Neural progenitor cell (in vitro differentiated cells): ENCODE measurements around the gene EXOC4. TPM values are rescaled to one million over a fixed set of nuclear protein-coding genes. Genes with fewer than 3 reads are reported as not detected.

Experiments
- DNase-seq: peaks from one replicate; pipeline ENCODE4 v3.0.0-alpha.2; 2016; ENCODE audit warnings: low spot score
- H2AFZ ChIP-seq: fragments of 200-600 bp; sonication (generic); replicated peaks from 2 replicates; pipeline ENCODE4 v1.6.1; 2016; ENCODE audit warnings: antibody characterized with exemption
- H3F3A ChIP-seq: fragments of 200-600 bp; sonication (generic); 2 replicates; pipeline ENCODE4 v1.6.1; 2016; ENCODE audit warnings: antibody characterized with exemption, low read depth
- H3K27ac ChIP-seq: fragments of 200-600 bp; sonication (generic); 2 replicates; pipeline ENCODE4 v1.5.1; 2016; ENCODE audit warnings: mild to moderate bottlenecking
- H3K27me3 ChIP-seq: fragments of 200-600 bp; sonication (generic); 2 replicates; pipeline ENCODE4 v1.6.1; 2016; ENCODE audit warnings: mild to moderate bottlenecking, moderate library complexity
- H3K36me3 ChIP-seq: fragments of 200-600 bp; sonication (generic); 2 replicates; pipeline ENCODE4 v1.5.1; 2016
- H3K4me1 ChIP-seq: fragments of 200-600 bp; sonication (generic); 2 replicates; pipeline ENCODE4 v1.6.1; 2016; ENCODE audit warnings: mixed run types
- H3K4me2 ChIP-seq: fragments of 200-600 bp; sonication (generic); 2 replicates; pipeline ENCODE4 v1.6.1; 2016
- H3K4me3 ChIP-seq: fragments of 200-600 bp; sonication (generic); 2 replicates; pipeline ENCODE4 v1.5.1; 2016
- H3K79me2 ChIP-seq: fragments of 200-600 bp; sonication (generic); 2 replicates; pipeline ENCODE4 v1.6.1; 2016; ENCODE audit warnings: low read depth
- H3K9ac ChIP-seq: fragments of 200-600 bp; sonication (generic); 2 replicates; pipeline ENCODE4 v1.6.1; 2016
- H3K9me3 ChIP-seq: fragments of 200-600 bp; sonication (generic); 2 replicates; pipeline ENCODE4 v1.5.1; 2016; ENCODE audit warnings: low read depth
- H4K20me1 ChIP-seq: fragments of 200-600 bp; sonication (generic); 2 replicates; pipeline ENCODE4 v1.6.1; 2016; ENCODE audit warnings: low read depth
- H3K27ac Mint-ChIP-seq: 3 replicates; pipeline ENCODE4 v1.8.0; 2021; ENCODE audit warnings: mixed read lengths
- H3K27me3 Mint-ChIP-seq: 2 replicates; pipeline ENCODE4 v1.8.0; 2022; ENCODE audit warnings: low read depth, mild to moderate bottlenecking, inconsistent platforms, moderate library complexity, mixed read lengths; ENCODE audit not compliant: insufficient read depth
- H3K36me3 Mint-ChIP-seq: 3 replicates; pipeline ENCODE4 v1.8.0; 2021; ENCODE audit warnings: mixed read lengths
- H3K4me1 Mint-ChIP-seq: 3 replicates; pipeline ENCODE4 v1.8.0; 2021; ENCODE audit warnings: mixed read lengths
- H3K4me3 Mint-ChIP-seq: 3 replicates; pipeline ENCODE4 v1.8.0; 2021; ENCODE audit warnings: mild to moderate bottlenecking, moderate library complexity, mixed read lengths
- H3K9me3 Mint-ChIP-seq: 3 replicates; pipeline ENCODE4 v1.8.0; 2020; ENCODE audit warnings: mixed read lengths
- EZH2 ChIP-seq: fragments of 200-600 bp; sonication (generic); IDR thresholded peaks from 2 replicates; pipeline ENCODE4 v1.6.1; 2017; ENCODE audit warnings: antibody characterized with exemption, mild to moderate bottlenecking, moderate library complexity
- EZH2phosphoT487 ChIP-seq: fragments of 200-600 bp; sonication (generic); IDR thresholded peaks from 2 replicates; pipeline ENCODE4 v1.6.1; 2017; ENCODE audit warnings: antibody characterized with exemption
- total RNA-seq: library from RNA; depleted of rRNA; stranded (reverse); fragments of >200 nt; gene quantifications from 2 replicates; pipeline ENCODE4 v1.2.3, GENCODE V29; 2015; ENCODE audit warnings: low replicate concordance
- TF ChIP-seq, protein P1 (sequence below): fragments of 200-600 bp; sonication (generic); IDR thresholded peaks from 2 replicates; pipeline ENCODE4 v1.5.1; 2017; ENCODE audit warnings: antibody characterized with exemption, mild to moderate bottlenecking

The EXOC4 gene
- total RNA-seq, 1 donor from 2014 or later, result 129 TPM

DNA sequence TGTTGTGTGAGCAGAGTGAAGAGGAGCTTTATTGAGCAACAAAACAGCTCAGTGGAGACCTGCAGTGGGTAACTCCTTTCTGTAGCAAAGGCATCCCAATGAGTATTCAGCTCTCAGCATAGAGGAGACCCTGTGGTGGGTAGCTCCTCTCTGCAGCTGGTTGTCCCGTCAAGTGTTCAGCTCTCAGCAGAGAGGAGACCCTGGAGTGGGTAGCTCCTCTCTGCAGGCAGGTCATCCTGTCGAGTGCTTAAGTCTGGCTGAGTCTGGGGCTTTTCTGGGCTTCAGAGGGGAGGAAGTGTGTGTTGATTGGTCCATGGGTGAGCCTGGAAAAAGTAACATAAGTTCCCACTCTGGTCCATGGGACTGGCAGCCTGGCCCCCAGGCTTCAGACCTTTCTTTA is 702.3 kb downstream of the EXOC4 start:
- H3K9me3 ChIP-seq, result no peaks in the 10 kb centered on the region
- H2AFZ ChIP-seq, result no peak overlapping the region
- H3K4me1 Mint-ChIP-seq, result peaks cover 9% of the 10 kb centered on the region
- H3K4me3 Mint-ChIP-seq, result no peak overlapping the region
- DNase-seq, result no peak
- H3K4me3 ChIP-seq, result no peak overlapping the region
- no peak overlapping the region for H3K9ac ChIP-seq
- peaks cover 4% of the 10 kb centered on the region for H3K36me3 ChIP-seq
- no peak for TF ChIP-seq EZH2
- TF ChIP-seq, protein P1, sequence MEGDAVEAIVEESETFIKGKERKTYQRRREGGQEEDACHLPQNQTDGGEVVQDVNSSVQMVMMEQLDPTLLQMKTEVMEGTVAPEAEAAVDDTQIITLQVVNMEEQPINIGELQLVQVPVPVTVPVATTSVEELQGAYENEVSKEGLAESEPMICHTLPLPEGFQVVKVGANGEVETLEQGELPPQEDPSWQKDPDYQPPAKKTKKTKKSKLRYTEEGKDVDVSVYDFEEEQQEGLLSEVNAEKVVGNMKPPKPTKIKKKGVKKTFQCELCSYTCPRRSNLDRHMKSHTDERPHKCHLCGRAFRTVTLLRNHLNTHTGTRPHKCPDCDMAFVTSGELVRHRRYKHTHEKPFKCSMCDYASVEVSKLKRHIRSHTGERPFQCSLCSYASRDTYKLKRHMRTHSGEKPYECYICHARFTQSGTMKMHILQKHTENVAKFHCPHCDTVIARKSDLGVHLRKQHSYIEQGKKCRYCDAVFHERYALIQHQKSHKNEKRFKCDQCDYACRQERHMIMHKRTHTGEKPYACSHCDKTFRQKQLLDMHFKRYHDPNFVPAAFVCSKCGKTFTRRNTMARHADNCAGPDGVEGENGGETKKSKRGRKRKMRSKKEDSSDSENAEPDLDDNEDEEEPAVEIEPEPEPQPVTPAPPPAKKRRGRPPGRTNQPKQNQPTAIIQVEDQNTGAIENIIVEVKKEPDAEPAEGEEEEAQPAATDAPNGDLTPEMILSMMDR, result no peak
- no peak for TF ChIP-seq EZH2phosphoT487
- H3K9me3 Mint-ChIP-seq, result peaks cover 15% of the 10 kb centered on the region
- peaks cover 9% of the 10 kb centered on the region for H3K36me3 Mint-ChIP-seq
- no peaks in the 10 kb centered on the region for H4K20me1 ChIP-seq
- H3K27me3 ChIP-seq, result no peaks in the 10 kb centered on the region
- no peak overlapping the region for H3K4me2 ChIP-seq
- H3K4me1 ChIP-seq, result peaks cover 16% of the 10 kb centered on the region
- H3K27ac Mint-ChIP-seq, result no peak overlapping the region
- H3K79me2 ChIP-seq, result no peaks in the 10 kb centered on the region
- peaks cover 4% of the 10 kb centered on the region for H3F3A ChIP-seq
- no peak overlapping the region for H3K27ac ChIP-seq
- H3K27me3 Mint-ChIP-seq, result no peaks in the 10 kb centered on the region

DNA sequence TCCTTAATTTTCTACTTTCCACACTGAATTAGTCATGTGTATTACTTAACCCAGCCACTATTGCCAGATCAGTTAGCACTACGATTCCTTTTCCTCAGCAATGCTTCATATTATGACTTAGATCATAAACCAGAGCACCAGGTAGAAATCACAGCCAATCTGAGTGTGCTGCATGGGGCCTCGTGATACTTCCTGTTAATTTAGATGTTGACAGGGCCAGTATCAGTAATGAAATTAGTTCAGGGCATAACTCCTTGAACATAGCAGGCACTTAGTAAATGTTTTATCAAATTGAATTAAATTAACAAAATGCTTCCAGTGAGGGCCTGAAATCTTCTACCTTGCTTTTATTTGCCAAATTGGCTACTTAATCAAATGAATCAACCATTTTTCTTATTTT is 705.0 kb downstream of the EXOC4 start:
- Mint-ChIP-seq H3K27me3 (no peaks in the 10 kb centered on the region), H3K27ac (no peak overlapping the region), H3K36me3 (peaks cover 8% of the 10 kb centered on the region), H3K4me1 (peaks cover 6% of the 10 kb centered on the region), H3K9me3 (peaks cover 13% of the 10 kb centered on the region), H3K4me3 (no peak overlapping the region)
- Histone ChIP-seq H3K4me1 (peaks cover 16% of the 10 kb centered on the region), H4K20me1 (no peaks in the 10 kb centered on the region), H3K27ac (no peak overlapping the region), H3K4me2 (no peak overlapping the region), H3K4me3 (no peak overlapping the region), H3K36me3 (peaks cover 4% of the 10 kb centered on the region), H3K27me3 (no peaks in the 10 kb centered on the region), H3F3A (peaks cover 4% of the 10 kb centered on the region), H2AFZ (no peak overlapping the region), H3K9ac (no peak overlapping the region), H3K79me2 (no peaks in the 10 kb centered on the region), H3K9me3 (no peaks in the 10 kb centered on the region)
- TF ChIP-seq, protein P1, result no peak
- TF ChIP-seq EZH2phosphoT487, result no peak
- TF ChIP-seq EZH2, result no peak
- no peak for DNase-seq

DNA sequence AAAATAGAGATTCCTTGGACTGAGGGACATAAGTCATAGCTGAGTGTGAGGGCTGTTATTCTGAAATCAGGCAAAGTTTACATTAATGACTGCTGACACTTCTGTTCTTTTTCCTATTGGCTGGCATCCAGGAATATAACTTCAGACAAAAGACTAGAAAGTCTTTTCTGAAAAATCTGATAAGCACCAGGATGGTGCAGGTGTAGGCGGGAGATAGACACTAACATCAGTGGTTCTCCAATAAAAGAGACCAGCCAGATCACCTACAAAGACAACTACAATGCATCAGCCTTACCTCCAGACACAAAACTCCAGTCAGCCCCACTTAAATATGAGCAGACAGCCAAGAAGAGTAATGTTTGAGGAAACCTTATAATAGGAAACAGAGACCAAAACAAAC is 705.9 kb downstream of the EXOC4 start:
- TF ChIP-seq EZH2 (no peak), EZH2phosphoT487 (no peak)
- TF ChIP-seq, protein P1, result no peak

DNA sequence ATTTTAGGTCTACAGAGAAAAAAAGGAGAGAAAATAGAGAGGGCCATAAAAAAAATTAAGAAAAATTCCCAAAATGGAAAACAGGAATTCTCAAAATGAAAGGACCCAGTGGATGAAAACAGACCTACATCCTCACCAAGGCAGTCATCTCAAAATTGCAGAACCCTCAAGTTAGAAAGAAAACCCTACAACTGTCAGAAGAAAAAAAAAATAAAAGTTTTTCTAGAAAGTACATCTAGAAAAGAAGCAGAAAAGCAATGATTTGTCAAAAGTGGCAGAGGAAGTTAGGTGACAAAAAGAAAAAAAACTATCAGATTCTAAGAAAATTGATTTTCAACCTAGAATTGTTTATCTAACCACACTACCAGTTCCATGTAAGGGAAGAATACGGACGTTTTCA is 706.6 kb downstream of the EXOC4 start:
- H3F3A ChIP-seq, result peaks cover 4% of the 10 kb centered on the region
- no peaks in the 10 kb centered on the region for H4K20me1 ChIP-seq
- no peaks in the 10 kb centered on the region for H3K9me3 ChIP-seq
- no peak overlapping the region for H3K4me2 ChIP-seq
- no peak overlapping the region for H2AFZ ChIP-seq
- H3K79me2 ChIP-seq, result no peaks in the 10 kb centered on the region
- H3K27ac ChIP-seq, result no peak overlapping the region
- no peaks in the 10 kb centered on the region for H3K27me3 ChIP-seq
- TF ChIP-seq EZH2 (no peak), EZH2phosphoT487 (no peak)
- TF ChIP-seq, protein P1, result no peak
- H3K9ac ChIP-seq, result no peak overlapping the region
- no peak for DNase-seq
- no peaks in the 10 kb centered on the region for H3K36me3 ChIP-seq
- no peaks in the 10 kb centered on the region for H3K27me3 Mint-ChIP-seq
- H3K4me3 Mint-ChIP-seq, result no peak overlapping the region
- peaks cover 16% of the 10 kb centered on the region for H3K4me1 ChIP-seq
- H3K36me3 Mint-ChIP-seq, result peaks cover 8% of the 10 kb centered on the region
- no peak overlapping the region for H3K4me3 ChIP-seq
- H3K9me3 Mint-ChIP-seq, result peaks cover 10% of the 10 kb centered on the region
- H3K27ac Mint-ChIP-seq, result no peak overlapping the region
- peaks cover 6% of the 10 kb centered on the region for H3K4me1 Mint-ChIP-seq

More for the DNA sequence above, 705.9 kb downstream of the EXOC4 start:
- no peaks in the 10 kb centered on the region for H3K27me3 Mint-ChIP-seq
- Histone ChIP-seq H3K9ac (no peak overlapping the region), H3F3A (peaks cover 4% of the 10 kb centered on the region), H3K79me2 (no peaks in the 10 kb centered on the region), H3K9me3 (no peaks in the 10 kb centered on the region), H3K4me1 (peaks cover 16% of the 10 kb centered on the region), H3K4me2 (no peak overlapping the region), H2AFZ (no peak overlapping the region), H3K36me3 (peaks cover 4% of the 10 kb centered on the region), H3K4me3 (no peak overlapping the region), H4K20me1 (no peaks in the 10 kb centered on the region), H3K27me3 (no peaks in the 10 kb centered on the region), H3K27ac (no peak overlapping the region)
- H3K9me3 Mint-ChIP-seq, result peaks cover 12% of the 10 kb centered on the region
- peaks cover 8% of the 10 kb centered on the region for H3K36me3 Mint-ChIP-seq
- DNase-seq, result no peak
- no peak overlapping the region for H3K4me3 Mint-ChIP-seq
- no peak overlapping the region for H3K27ac Mint-ChIP-seq
- peaks cover 6% of the 10 kb centered on the region for H3K4me1 Mint-ChIP-seq
